HG02943 (cell line): ENCODE results near the gene ITGA2B.
"Not testable (repeated sequence)": the region's sequence is repeated elsewhere in the genome, so short reads cannot be mapped to it uniquely, and the experiment has no call there.

Source experiments
- ATAC-seq: cut with Tn5 transposase; IDR thresholded peaks from one replicate; pipeline ENCODE4 v1.9.1; 2021; ENCODE audit warnings: mild to moderate bottlenecking, low read depth, moderate library complexity; ENCODE audit not compliant: unreplicated experiment

ITGA2B gene

GRCh38 chr17:44353672-44354331 lies 35.6 kb downstream of the ITGA2B start:
- ATAC-seq, result no peak

DNA sequence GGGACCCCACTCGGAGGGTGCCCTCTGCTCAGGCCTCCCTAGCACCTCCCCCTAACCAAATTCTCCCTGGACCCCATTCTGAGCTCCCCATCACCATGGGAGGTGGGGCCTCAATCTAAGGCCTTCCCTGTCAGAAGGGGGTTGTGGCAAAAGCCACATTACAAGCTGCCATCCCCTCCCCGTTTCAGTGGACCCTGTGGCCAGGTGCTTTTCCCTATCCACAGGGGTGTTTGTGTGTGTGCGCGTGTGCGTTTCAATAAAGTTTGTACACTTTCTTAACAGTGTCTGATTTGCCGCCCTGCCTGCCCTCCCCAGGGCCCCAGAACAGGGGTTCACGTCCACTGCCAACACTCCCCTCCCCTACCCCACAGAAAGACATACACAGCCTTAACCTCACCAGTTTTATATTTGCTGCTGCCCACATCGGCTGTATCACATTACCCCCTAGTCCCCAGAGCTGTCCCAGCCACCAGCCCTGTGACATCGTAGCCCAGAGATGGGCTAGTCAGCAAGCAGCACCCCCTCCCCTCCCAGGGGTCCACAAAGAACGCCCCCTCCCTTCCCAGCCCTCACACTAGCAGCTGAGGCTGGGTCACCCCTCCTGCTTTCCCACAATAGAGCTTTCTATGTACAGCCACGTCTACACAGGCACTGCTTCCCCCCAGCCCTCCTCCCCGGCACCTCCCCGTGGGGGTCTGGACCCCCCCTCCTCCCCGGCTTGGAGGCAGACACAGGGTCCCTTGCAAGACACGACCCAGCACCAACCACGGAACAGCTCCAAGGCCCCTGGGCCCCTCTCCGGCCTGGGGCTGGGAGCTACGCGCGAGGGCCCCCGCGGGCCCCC lies 36.4 kb downstream of the ITGA2B start:
- ATAC-seq, result no peak

DNA sequence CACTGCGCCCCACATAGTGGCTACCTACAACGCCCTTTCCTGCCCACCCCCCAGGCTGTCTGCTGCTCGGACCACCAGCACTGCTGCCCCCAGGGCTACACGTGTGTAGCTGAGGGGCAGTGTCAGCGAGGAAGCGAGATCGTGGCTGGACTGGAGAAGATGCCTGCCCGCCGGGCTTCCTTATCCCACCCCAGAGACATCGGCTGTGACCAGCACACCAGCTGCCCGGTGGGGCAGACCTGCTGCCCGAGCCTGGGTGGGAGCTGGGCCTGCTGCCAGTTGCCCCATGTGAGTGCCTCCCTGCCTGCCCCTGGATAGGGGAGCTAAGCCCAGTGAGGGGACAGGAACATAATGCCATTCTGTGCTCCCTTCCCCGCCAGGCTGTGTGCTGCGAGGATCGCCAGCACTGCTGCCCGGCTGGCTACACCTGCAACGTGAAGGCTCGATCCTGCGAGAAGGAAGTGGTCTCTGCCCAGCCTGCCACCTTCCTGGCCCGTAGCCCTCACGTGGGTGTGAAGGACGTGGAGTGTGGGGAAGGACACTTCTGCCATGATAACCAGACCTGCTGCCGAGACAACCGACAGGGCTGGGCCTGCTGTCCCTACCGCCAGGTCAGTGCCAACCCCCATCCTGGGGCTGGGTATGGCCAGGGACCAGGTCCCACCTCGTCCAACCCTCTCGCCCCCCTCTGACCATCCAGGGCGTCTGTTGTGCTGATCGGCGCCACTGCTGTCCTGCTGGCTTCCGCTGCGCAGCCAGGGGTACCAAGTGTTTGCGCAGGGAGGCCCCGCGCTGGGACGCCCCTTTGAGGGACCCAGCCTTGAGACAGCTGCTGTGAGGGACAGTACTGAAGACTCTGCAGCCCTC lies 37.3 kb downstream of the ITGA2B start:
- ATAC-seq, result no peak

GRCh38 chr17:44351464-44351863 lies 38.0 kb downstream of the ITGA2B start:
- ATAC-seq, result no peak

DNA sequence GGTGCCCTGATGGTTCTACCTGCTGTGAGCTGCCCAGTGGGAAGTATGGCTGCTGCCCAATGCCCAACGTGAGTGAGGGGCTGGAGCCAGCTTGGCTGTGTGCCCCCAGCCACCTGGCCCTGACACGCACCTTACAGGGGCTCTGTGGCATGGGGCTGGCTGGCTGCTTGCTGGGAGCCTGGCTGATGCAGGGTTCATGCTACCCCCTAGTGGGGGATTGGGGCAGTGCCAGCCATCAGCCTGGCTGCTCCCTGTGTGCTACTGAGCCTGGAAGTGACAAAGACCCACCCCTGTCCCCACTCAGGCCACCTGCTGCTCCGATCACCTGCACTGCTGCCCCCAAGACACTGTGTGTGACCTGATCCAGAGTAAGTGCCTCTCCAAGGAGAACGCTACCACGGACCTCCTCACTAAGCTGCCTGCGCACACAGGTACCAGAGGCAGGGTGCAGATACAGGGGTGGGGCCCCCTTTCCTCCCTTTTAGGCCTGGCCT lies 38.7 kb downstream of the ITGA2B start:
- no peak for ATAC-seq

DNA sequence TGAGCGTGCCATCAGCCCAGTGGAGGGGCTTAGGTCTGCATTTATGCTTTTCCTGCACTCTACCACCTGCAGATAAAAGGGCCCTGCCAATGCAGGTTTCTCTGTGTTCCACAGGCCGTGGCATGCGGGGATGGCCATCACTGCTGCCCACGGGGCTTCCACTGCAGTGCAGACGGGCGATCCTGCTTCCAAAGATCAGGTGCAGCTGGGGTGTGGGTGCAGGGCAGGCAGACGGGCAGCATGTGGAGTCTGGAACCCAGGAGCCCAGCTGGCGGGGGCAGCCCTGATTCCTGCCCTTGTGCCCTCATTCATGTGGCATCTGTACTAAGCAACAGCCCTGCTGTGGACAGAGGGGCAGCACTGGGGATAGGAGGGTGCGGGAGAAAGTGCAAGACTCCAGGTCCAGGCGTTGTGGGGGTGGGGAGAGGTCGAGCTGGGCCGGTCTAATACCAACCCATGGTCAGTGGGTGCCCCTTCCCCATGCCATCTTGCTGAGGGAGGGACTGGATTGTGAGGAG lies 39.8 kb downstream of the ITGA2B start:
- no peak for ATAC-seq

GRCh38 chr17:44348988-44349364 lies 40.5 kb downstream of the ITGA2B start:
- ATAC-seq, result no peak

DNA sequence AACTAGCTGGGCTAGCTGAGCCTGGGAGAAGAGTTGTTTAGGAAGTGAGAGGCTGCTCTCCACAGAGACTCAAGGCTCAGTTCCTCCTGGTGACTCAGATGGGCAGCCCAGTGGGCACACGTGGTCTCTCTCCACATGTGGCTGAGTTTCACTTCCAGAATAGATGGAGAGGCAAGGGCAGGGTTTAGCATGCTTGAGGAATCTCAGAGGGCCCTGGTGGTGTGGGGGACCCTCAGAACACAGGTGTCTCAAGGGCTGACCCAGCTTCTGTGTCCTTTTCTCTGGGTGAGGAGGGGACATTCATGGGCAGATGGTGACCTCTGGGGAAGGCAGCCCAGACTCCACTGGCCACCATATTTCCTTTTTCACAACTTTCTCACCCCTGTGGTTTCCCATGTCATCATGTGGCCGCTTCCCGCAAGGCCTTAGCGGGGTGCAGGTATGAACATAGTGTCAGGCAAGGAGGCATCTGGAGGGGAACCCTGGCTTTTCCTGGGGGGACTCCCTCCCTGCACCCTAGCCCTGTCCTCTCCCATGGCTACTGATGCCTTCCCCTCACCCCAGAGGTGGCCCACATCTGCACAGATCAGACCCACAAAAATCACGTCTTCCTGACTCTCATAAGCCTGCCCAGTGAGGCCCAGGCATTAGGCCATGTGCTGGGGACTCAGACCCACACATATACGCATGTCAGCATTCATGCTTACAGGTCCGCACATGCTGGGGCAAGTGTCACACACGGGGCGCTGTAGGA lies 41.0 kb downstream of the ITGA2B start:
- no peak for ATAC-seq

DNA sequence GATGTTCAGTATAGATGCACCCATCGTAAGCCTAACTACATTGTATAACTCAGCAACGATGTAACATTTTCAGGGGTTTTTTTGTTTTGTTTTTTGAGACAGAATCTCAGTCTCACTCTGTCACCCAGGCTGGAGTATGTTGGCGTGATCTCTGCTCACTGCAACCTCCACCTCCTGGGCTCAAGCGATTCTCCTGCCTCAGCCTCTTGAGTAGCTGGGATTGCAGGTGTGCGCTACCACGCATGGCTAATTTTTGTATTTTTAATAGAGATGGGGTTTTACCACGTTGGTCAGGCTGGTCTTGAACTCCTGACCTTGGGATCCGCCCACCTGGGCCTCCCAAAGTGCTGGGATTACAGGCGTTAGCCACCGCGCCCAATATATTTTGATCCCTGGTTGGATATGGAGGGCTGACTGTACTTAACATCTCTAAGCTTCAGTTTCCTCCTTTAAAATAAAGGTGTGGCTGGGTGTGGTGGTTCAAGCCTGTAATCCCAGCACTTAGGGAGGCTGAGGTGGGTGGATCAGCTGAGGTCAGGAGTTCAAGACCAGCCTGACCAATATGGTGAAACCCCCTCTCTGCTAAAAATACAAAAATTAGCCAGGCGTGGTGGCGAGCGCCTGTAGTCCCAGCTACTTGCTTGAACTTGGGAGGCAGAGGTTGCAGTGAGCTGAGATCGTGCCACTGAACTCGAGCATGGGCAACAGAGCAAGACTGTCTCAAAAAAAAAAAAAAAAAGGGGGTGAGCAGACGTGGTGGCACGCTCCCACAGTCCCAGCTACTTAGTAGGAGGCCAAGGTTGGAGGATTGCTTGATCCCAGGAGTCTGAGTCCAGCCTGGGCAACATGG lies 42.0 kb downstream of the ITGA2B start:
- ATAC-seq, result not testable (repeated sequence)

- ATAC-seq, result no peak
These were observed 43.2 kb downstream of the ITGA2B start for GRCh38 chr17:44346064-44346844.

DNA sequence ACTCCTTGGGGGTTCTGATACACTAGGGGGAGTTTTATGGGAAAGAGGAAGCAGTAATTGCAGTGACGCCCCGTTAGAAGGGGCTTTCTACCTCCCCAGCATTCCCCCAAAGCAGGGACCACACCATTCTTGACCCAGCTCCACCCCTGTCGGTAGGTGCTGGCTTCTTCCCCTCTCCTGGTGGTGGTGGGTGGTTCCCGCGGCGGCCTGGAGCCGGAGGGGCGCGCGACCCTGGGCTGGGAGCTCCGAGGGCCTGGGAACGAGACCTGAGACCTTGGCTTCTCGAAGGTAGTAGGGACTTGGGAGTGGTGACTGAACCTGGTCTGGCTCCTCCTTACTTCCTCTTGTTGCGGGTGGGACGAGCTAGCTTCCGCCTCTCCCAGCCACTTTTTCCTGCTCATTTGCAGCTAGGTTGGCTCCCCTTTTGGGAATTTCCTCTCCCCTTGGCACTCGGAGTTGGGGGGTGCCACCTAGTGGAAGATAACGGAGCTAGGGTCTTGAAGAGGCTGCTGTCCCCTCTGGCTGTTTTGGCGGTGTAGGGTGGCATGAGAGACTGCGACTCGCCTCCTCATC lies 43.9 kb downstream of the ITGA2B start:
- ATAC-seq, result no peak

GRCh38 chr17:44344939-44345453 lies 44.5 kb downstream of the ITGA2B start, which contains the start of gene GRN:
Gene GRN (plus strand): TSS chr17:44345302. CDS start chr17:44349165, 3,863 bp downstream.
- peak; percentile 69 for ATAC-seq

GRCh38 chr17:44343510-44344209 lies 45.8 kb downstream of the ITGA2B start:
- ATAC-seq, result no peak

DNA sequence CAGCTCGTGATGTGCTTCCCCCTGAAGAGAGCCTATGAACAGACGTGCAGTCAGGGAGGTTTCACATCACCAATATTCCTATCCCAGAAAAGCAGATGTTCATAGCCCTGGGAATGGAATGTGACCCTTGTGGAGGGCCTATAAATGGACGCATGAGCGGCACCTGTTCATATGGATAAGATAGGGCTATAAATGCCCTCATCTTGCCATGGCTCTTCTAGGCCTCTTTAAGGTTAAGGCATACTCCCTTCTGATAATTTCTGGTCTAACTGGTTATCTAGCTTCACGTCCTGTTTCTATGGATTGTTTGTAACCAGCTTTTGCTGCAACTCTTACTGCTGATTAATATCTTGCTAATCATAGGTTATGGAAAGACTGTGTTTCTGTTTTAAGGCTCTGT lies 48.9 kb downstream of the ITGA2B start:
- ATAC-seq, result not testable (repeated sequence)

DNA sequence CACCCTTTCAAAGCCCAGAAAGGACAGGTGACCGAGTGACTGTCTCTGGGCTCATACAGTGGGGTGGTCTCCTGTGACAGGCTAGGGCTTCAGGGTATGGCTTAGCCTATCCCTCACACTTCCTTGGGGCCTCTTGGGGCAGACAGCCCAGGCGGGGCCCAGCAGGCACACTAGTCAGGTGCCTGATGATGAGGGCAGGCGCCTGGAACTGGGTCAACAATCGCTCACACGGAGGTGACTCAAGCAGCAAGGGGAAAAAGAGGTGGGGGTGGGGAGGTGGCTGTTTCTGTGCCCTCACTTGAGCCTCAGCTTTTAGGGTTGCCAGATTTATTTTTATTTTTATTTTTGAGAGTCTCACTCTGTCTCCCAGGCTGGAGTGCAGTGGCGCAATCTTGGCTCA lies 50.7 kb downstream of the ITGA2B start:
- ATAC-seq, result no peak

GRCh38 chr17:44335968-44336367 lies 53.5 kb downstream of the ITGA2B start:
- no peak for ATAC-seq

DNA sequence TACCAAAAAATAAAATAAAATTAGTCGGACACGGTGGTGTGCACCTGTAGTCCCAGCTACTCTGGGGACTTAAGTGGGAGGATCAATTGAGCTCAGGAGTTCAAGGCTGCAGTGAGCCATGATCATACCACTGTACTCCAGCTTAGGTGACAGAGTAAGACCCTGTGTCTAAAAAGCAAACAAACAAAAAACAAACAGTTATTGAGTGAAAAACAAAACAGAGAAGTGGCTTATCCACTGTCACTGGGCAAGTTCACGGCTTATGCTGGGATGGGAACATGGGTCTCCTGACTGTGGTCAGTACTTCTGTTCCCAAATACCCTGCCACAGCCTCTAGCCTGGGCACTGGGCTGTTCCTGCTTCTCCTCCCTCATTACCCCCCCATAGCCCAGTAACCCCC lies 53.9 kb downstream of the ITGA2B start:
- no peak for ATAC-seq
